HG02943 (cell line): ENCODE measurements around the gene FAM228A.

Experiments used
- ATAC-seq: cut with Tn5 transposase; IDR thresholded peaks from one replicate; pipeline ENCODE4 v1.9.1; 2021; ENCODE audit warnings: mild to moderate bottlenecking, low read depth, moderate library complexity; ENCODE audit not compliant: unreplicated experiment

Gene FAM228A

DNA sequence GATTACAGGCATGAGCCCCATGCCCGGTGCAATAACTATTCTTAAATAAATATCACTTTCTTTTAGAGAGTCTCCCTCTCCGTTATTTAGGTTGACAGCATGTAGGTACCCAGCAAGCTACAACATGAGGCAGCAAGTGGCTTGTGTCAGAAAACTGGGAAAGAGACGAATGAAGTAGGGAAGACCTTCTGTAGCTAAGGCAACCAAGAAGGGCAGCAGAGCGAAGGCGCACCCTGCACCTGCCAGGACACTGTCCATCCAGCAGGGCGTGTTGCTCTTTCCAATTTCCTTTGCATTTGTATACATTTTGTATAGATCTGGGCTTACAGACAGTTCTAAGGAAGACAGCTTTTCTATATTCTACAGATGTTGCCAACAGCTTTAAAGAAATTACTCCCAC lies 48.1 kb downstream of the FAM228A start:
- no peak for ATAC-seq

GRCh38 chr2:24225499-24226242 lies 50.8 kb downstream of the FAM228A start:
- ATAC-seq: no peak

GRCh38 chr2:24228470-24228869 lies 53.6 kb downstream of the FAM228A start:
- ATAC-seq: no peak

- ATAC-seq: no peak
These were observed 56.6 kb downstream of the FAM228A start for GRCh38 chr2:24231461-24231881.

DNA sequence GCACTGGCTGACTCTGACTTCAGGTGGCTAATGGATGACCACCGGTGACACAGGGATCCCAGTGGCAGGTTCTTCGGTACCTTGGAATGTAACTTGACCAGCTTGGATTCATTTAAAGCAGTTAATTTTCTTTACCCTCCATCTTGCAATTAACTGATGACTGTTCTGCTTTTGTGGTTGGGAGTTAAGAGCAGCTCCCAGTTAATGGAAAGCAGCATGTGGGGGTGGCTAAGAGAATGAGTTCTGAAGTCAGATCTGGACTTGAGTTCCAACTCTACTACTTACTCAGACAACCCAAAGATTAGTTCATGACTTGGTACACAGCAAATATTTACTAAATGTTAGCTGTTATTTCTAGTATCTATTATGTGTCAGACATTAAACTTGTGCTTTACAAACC lies 58.5 kb downstream of the FAM228A start:
- no peak for ATAC-seq

- no peak for ATAC-seq
These were observed 62.5 kb downstream of the FAM228A start for GRCh38 chr2:24237313-24237712.

DNA sequence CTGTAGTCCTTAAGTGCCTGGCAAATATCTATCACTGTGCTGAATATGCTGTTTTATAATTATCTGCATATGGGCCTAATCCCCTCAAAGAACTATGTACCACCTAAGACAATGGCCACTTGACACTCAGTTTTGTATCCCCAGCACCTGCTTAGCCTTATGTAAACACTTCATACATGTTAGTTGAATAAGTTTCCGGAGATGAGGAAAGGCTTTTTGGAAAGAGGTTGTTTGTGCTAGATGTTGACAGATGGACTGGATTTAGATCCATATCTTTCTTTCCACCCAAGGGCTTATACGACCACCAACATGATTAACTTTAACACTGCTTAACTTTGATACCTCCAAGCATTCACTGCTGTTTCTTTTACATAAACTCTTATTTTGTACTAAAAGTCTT lies 63.3 kb downstream of the FAM228A start:
- no peak for ATAC-seq

DNA sequence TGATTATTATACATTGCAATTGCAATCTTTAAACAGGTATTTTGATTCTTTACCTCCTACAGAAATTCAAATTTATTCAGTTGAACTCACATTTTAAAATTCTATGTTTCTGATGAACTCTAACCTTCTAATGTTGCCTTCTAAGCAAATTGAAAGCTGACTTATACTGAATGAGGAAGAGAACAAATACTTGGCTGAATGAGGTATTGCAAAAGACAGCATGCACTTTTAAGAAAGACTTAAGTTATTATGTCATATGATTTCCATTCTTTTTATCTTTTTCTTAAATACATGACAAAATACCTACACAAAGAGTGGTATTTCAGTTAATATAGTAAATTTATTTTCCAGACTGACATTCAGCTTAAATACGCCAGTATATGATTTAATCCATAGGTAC lies 64.7 kb downstream of the FAM228A start:
- ATAC-seq: no peak
